Glomerular endothelial cell (primary cell): Measurements from ENCODE around the gene PSMD12. TPM values are rescaled to one million over a fixed set of nuclear protein-coding genes. Genes with fewer than 3 reads are reported as not detected.
"Not testable (repeated sequence)": the region's sequence is repeated elsewhere in the genome, so short reads cannot be mapped to it uniquely, and the experiment has no call there.

Experiments
- DNase-seq: peaks from one replicate; pipeline ENCODE4 v3.0.0-alpha.2; 2011; ENCODE audit warnings: low read depth, low spot score; ENCODE audit errors: extremely low read depth
- total RNA-seq: library from RNA; depleted of rRNA; stranded (reverse); fragments of >200 nt; gene quantifications from 2 replicates; pipeline ENCODE4 v1.2.3, GENCODE V29; 2015

PSMD12 gene
- total RNA-seq, 1 donor from 2014 or later = 42.6 TPM

DNA sequence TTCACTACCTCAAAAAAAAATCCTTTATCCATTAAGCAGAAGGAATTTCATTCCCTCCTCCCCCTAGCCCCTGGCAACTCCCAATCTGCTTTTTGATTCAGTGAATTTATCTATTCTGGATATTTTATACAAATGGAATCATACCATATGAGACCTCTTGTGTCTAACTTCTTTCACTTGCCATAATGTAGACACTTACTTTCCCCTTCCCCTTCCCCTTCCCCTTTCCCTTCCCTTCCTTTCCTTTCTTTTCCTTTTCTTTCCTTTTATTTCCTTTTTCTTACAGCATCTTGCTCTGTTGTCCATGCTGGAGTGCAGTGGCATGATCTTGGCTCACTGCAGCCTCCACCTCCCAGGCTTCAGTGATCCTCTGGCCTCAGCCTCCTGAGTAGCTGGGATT is 50.5 kb downstream of the PSMD12 start:
- no peak for DNase-seq

- peak; percentile 45 for DNase-seq
Observed at GRCh38 chr17:67312265-67312664, 54.1 kb downstream of the PSMD12 start.

DNA sequence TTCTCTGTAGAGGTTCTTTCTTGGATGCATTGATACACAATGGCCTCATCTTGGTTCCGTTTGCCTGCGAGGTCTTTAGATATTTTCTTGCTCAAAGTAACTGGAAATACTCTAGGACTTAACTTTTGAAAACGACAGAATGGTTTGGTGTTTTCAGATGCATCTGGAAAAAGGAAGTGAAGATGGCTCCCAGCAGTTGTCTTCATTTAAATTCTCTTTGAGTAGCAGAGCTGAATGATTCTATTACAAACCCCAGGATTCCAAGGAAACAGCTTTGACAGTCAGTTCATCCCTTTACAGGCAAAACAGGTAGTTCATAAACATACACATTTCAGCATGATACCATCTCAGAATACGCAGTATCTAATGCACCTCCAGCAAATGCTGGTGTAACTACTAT is 54.8 kb downstream of the PSMD12 start:
- no peak for DNase-seq

DNA sequence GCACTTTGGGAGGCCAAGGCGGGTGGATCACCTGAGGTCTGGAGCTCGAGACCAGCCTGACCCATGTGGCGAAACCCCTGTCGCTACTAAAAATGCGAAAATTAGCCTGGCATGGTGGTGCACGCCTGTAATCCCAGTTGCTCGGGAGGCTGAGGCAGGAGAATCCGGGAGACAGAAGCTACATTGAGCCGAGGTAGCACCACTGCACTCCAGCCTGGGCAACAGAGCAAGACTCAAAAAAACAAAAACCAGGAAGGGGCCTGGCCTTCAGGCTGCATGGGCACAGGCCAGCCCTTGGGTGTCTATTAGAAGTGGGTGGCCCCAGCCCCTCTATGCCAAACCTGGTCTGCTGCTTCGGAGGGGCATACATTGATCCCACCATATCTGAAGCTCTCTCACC is 56.0 kb downstream of the PSMD12 start:
- DNase-seq = no peak

DNA sequence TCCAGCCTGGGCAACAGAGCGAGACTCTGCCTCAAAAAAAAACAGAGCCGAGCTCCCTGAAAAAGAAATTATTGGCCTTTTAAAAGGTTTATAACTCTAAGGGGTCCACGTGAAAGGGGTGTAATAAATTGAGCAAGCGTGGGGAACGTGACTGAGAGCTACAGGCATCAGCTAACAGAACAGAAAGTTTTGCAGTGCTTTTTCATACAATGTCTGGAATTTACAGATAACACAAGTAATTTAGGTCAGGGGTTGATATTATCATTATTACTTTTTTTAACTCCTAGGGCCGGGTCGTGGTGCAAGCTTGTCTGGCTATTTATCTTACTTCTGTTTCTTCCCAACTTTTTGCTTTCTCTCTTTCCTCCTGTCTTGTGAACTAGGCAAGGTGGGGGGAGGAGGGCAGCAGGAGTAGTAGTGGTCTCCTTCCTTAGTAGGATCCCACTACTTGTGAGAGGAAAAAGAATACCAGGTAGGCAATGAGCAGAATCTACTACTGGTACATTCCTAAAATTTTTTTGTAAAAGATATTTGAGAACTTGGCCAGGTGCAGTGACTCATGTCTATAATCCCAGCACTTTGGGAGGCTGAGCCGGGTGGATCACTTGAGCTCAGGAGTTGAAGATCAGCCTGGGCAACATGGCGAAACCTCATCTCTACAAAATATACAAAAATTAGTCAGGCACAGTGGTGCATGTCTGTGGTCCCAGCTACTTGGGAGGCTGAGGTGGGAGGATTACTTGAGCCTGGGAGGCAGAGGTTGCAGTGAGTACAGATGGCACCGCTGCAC is 60.7 kb downstream of the PSMD12 start:
- DNase-seq = not testable (repeated sequence)

GRCh38 chr17:67297454-67297960 is 68.9 kb downstream of the PSMD12 start:
- DNase-seq = no peak

GRCh38 chr17:67294451-67295199 is 71.8 kb downstream of the PSMD12 start:
- DNase-seq = no peak

- no peak for DNase-seq
Observed at GRCh38 chr17:67293251-67294203, 72.8 kb downstream of the PSMD12 start.

DNA sequence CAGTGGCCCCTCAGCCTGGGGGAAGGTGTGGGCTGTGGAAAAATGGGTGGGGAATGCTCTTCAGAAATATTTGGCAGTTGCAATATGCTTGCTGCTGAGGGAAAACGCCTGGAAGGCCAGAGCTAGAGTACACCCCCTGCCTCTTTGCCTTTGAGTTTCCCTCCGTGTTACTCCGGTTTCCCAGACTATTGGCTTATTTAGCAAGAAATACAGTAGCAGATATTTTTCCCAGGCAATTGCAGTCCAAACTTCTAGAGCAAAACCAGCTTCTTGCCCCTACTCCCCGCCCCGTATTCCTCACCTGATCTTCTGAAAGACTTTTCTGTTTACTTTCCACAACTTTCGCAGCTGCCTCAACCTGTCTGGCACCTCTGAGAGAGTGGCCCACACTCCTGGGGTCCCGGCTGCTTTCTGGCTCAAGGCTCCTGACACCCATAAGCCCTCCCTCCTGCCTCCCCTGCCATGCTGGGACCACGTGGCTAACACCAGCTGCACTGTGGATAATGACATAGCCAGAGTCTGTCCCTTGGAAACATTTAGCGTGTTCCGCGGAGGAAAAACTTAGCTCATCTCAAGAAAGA is 75.6 kb downstream of the PSMD12 start:
- DNase-seq = no peak

- no peak for DNase-seq
Observed at GRCh38 chr17:67290244-67290643, 76.1 kb downstream of the PSMD12 start.

DNA sequence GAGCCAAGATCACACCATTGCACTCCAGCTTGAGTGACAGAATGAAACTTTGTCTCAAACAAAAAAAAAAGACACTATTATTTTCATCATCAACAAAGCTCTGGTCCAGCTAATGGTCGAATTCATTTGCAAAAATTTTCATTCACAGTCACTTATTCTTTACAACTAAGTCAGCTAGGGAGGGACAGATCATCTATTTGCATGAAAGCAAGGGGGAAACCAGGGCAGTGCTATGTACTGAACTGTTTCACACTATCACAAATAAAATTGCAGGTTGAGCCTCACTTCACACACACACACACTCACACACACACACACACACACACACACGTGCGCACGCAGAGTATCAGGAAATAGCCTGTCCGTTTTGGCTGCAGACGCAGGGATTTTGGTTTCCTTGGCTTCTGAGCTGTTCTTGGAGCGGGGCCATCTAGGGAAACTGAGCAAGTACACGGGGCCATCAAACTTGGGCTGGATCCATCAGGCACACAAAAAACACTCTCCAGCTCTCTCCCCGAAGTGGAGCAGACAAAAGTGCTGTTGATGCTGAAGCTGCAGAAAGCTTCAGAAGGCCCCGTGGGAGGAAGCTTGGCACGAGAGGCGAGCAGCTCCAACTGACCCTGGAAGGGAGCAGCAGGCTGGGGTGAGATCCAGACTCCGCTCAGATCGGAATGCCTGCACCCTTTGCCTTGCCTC is 77.0 kb downstream of the PSMD12 start:
- peak; percentile 44 for DNase-seq

Other genes with a start within 250 kb of the PSMD12 start
- 34.5 and 44.0 TPM in 2 replicates for gene HELZ, start 121.4 kb downstream of the PSMD12 start, total RNA-seq
- gene PITPNC1, start 10.7 kb upstream of the PSMD12 start, total RNA-seq = 10.7 and 13.0 TPM in 2 replicates